ENCODE data around the gene BNIP3. TPM values are rescaled to one million over a fixed set of nuclear protein-coding genes. Genes with fewer than 3 reads are reported as not detected.
"Not testable (repeated sequence)": the region's sequence is repeated elsewhere in the genome, so short reads cannot be mapped to it uniquely, and the experiment has no call there.

The BNIP3 gene
- total RNA-seq, 2 experiments from 2014 or later, result 115 to 121 TPM

DNA sequence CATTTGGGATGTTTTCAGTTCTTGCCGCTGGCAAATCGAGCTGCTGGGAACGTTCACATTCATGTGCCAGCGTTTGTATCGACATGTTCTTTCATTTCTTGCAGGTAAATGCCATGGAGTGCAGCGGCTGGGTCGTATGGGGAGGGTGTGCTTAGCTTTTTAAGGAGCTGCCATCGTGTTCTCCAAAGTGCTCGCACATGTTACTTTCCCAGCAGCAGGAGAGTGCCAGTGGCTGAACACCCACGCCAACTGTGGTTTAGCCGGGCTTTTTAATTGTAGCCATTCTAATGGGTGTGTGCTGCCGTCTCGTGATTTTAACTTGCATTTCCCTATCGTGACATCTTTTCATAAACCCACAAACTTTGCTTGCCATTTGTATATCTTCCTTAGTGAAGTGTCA, 11.6 kb upstream of the BNIP3 start:
- Mint-ChIP-seq H3K4me3 (no peak overlapping the region), H3K4me1 (no peaks in the 10 kb centered on the region), H3K36me3 (no peaks in the 10 kb centered on the region), H3K27me3 (no peaks in the 10 kb centered on the region), H3K9me3 (no peaks in the 10 kb centered on the region), H3K27ac (no peak overlapping the region)
- DNase-seq, result no peak

DNA sequence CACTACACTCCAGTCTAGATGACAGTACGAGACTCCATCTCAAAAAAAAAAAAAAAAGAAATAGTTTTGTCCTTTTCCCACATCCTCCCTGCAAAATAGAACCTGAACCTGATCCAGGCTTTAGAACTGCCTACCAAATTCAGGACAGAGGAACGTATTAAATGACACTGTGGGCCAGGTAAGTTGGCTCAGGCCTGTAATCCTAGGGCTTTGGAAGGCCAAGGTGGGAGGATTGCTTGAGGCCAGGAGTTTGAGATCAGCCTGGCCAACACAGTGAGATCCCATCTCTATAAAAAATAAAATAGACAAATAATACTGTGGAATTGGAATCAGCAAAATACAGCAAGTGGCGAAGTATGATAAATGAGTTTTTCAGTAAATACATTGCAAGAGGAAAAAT, 10.0 kb upstream of the BNIP3 start:
- no peaks in the 10 kb centered on the region for H3K27me3 Mint-ChIP-seq
- no peak overlapping the region for H3K4me3 Mint-ChIP-seq

DNA sequence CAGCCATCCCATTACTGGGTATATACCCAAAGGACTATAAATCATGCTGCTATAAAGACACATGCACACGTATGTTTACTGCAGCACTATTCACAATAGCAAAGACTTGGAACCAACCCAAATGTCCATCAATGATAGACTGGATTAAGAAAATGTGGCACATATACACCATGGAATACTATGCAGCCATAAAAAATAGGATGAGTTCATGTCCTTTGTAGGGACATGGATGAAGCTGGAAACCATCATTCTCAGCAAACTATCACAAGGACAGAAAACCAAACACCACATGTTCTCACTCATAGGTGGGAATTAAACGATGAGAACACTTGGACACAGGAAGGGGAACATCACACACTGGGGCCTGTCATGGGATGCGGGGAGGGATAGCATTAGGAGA, 6.1 kb upstream of the BNIP3 start:
- H3K27me3 Mint-ChIP-seq, H3K36me3 Mint-ChIP-seq, DNase-seq, H3K27ac Mint-ChIP-seq, H3K9me3 Mint-ChIP-seq, H3K4me1 Mint-ChIP-seq, H3K4me3 Mint-ChIP-seq: not testable (repeated sequence)

More for the DNA sequence above, 10.0 kb upstream of the BNIP3 start:
- H3K36me3 Mint-ChIP-seq, result peaks cover 3% of the 10 kb centered on the region
- DNase-seq, result no peak
- no peaks in the 10 kb centered on the region for H3K4me1 Mint-ChIP-seq
- H3K9me3 Mint-ChIP-seq, result peaks cover 3% of the 10 kb centered on the region
- H3K27ac Mint-ChIP-seq, result no peak overlapping the region

DNA sequence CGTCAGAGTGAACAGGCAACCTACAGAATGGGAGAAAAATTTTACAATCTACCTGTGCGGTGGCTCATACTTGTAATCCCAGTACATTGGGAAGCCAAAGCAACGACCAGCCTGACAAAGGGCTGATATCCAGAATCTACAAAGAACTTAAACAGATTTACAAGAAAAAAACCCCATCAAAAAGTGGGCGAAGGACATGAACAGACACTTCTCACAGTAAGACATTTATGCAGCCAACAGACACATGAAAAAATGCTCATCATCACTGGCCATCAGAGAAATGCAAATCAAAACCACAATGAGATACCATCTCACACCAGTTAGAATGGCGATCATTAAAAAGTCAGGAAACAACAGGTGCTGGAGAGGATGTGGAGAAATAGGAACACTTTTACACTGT, 5.6 kb upstream of the BNIP3 start:
- not testable (repeated sequence) for H3K9me3 Mint-ChIP-seq, DNase-seq, H3K36me3 Mint-ChIP-seq

DNA sequence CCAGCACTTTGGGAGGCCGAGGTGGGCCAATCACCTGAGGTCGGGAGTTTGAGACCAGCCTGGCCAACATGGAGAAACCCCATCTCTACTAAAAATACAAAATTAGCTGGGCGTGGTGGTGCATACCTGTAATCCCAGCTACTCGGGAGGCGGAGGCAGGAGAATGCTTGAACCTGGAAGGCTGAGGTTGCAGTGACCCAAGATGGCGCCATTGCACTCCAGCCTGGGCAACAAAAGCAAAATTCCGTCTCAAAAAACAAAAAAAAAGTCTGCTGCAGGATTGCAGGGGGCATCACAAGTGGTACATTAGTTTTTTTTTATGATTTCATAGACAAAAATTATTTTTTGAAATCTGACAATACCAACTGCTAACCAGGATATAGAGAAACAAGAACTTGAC, 5.1 kb upstream of the BNIP3 start:
- not testable (repeated sequence) for H3K27me3 Mint-ChIP-seq, H3K4me1 Mint-ChIP-seq, H3K27ac Mint-ChIP-seq, H3K9me3 Mint-ChIP-seq, DNase-seq, H3K36me3 Mint-ChIP-seq, H3K4me3 Mint-ChIP-seq

More for the DNA sequence above, 5.6 kb upstream of the BNIP3 start:
- H3K4me1 Mint-ChIP-seq, H3K4me3 Mint-ChIP-seq, H3K27me3 Mint-ChIP-seq, H3K27ac Mint-ChIP-seq: not testable (repeated sequence)

DNA sequence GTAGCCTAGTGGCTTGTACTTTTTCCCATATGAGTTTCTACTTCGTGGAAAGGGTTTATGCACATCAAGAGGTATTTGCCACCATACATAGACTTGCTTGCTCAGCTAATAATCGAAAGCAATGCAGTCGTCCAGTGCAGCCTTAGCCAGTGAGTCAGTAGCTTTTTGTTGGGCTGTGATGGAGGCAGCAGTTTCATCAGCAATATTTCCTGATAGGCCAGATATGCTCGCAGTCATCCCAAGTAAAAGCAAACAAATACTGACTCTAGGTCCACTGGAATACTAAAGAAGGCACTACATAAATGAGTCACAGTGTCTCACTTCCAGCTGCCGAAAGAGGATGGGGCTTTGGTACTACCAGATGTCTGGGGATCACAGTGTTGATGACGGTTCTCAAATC, 2.1 kb upstream of the BNIP3 start:
- Mint-ChIP-seq H3K36me3 (peaks cover 24% of the 10 kb centered on the region), H3K27ac (no peak overlapping the region), H3K4me3 (no peak overlapping the region), H3K27me3 (no peaks in the 10 kb centered on the region), H3K4me1 (peaks cover 17% of the 10 kb centered on the region), H3K9me3 (peaks cover 3% of the 10 kb centered on the region)
- DNase-seq, result no peak

DNA sequence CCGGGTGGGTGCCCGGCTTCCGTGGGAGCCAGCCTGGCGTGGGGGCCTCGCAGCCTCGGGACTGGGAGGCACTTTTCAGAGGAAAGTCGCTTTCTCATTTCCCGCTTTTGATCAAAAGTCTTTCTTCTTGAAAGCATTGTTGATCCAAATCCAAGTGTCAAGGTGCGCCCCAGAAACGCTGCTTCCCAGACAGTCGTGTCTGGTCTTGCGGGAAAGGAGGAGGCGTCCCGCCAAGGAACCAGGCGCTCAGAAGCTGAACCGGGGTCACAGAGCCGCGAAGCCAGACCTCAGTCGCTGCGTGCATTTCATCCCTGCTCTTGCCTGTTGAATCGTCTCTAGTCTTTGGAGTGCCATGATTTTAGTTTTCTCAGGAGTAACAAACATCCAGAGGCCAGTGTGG, 1.1 kb upstream of the BNIP3 start:
- no peak overlapping the region for H3K27ac Mint-ChIP-seq
- no peaks in the 10 kb centered on the region for H3K27me3 Mint-ChIP-seq
- peak overlapping the region; percentile 69 for H3K4me3 Mint-ChIP-seq
- H3K9me3 Mint-ChIP-seq, result peaks cover 3% of the 10 kb centered on the region
- H3K4me1 Mint-ChIP-seq, result peaks cover 26% of the 10 kb centered on the region
- no peak for DNase-seq
- H3K36me3 Mint-ChIP-seq, result peaks cover 32% of the 10 kb centered on the region

DNA sequence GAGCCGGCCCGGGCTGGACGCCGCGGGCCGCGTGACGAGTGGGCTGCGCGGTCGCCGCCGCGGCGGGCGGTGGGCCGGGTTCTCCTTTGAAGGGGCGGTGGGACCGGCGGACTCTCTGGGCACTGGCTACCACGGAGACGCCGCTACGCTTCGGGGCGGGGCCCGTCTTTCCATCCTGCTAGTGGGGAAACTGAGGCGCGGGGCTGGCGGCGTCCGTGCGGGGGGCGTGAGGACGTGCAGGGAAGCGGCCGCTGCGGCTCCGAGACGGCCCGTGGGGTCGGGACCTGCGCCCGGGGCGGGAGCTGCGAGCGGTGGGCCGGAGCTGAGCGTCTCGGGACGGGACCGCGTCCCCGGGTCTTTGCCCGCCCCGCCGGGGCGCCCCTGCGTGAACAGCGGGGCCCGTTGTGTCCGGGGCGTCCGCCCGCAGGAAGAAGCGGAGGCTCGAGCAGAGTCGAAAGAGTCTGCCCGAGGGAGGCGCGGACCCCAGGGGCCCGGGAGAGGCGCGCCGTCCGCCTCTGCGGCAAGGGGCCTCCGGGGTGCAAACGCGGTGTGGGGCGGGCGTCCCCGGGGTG, 548 bp upstream of the BNIP3 start:
- Mint-ChIP-seq H3K9me3 (peaks cover 2% of the 10 kb centered on the region), H3K4me3 (peak overlapping the region; percentile 77), H3K36me3 (peaks cover 36% of the 10 kb centered on the region), H3K27me3 (no peaks in the 10 kb centered on the region), H3K27ac (no peak overlapping the region), H3K4me1 (peaks cover 31% of the 10 kb centered on the region)
- peak; percentile 26 for DNase-seq

DNA sequence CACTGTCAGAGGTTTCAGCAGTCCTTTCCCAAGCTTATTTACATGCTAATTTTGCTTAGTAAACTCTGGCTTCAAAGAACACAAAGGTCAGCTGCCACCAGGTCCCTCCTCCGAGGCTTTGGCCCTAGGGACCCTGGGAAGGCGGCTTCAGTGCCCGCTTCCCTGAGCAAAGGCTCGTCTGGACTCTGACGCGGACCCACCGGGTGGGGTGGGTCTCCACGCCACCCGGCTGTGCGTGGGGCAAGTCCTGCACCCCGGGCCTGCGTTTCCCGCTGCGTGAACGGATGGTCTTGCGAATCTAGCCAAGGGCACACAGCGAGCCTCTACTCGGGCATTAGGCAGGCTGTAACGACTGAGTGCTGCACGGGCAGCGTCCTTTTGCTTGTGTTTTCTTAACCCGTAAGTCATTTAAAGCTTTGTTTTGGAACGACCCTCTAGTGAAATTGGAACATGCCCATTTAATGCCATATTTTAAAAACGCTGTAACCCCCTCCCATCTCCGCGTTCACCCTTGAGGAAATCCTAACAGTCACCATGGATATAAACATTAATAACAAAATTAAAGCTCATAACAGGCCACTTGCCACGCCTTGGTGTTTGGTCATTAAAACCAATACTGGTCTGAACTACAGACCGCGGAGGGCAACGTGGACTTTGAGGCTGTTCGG, 828 bp downstream of the BNIP3 start:
- Mint-ChIP-seq H3K36me3 (peaks cover 46% of the 10 kb centered on the region), H3K9me3 (no peaks in the 10 kb centered on the region), H3K4me3 (peak overlapping the region; percentile 88), H3K27me3 (no peaks in the 10 kb centered on the region), H3K4me1 (peaks cover 43% of the 10 kb centered on the region), H3K27ac (peak overlapping the region; percentile 65)
- peak; percentile 3 for DNase-seq

DNA sequence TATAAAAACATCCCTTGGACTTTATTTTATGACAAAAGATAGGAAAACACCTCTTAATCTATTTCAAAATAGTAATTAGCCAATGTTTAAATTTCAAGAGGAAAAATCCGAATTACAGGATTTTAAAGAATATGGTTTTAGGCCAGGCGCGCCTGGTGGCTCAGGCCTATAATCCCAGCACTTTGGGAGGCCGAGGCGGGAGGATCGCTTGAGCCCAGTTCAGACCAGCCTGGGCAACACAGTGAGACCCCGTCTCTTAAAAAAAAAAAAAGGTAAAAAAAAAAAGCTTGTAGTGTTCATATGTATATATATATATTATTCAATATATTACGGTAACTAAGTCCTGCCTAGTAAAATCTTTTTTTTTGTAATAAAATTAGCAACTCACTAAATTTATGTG, 1.4 kb downstream of the BNIP3 start:
- no peak for DNase-seq
- Mint-ChIP-seq H3K4me1 (peaks cover 48% of the 10 kb centered on the region), H3K27ac (peak overlapping the region; percentile 70), H3K36me3 (peaks cover 47% of the 10 kb centered on the region), H3K9me3 (no peaks in the 10 kb centered on the region), H3K27me3 (no peaks in the 10 kb centered on the region), H3K4me3 (peak overlapping the region; percentile 88)

DNA sequence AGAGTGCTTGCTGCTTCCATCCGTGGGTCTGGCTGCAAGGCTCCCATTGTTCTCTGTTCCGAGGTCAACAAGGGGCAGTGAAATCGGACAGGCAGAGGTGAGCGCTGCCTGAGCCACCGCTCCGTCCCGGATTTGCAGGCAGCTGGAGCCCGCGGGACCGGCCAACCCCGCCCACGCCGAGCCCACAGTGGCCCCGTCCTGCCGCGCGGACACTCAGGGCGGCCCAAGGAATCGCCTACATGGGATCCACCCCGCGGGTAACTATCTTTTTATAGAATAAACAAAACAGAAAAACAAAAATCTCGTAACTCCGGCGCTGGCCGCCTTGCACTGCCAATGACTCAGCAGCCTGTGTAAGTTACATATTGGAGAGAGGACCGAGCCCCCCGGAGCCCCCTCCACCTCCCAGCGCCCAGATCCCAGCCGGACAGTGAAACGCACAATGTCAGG, 1.9 kb downstream of the BNIP3 start:
- Mint-ChIP-seq H3K27me3 (no peaks in the 10 kb centered on the region), H3K27ac (peak overlapping the region; percentile 70), H3K4me3 (peak overlapping the region; percentile 75), H3K36me3 (peaks cover 47% of the 10 kb centered on the region), H3K9me3 (no peaks in the 10 kb centered on the region), H3K4me1 (peaks cover 53% of the 10 kb centered on the region)
- DNase-seq, result no peak

DNA sequence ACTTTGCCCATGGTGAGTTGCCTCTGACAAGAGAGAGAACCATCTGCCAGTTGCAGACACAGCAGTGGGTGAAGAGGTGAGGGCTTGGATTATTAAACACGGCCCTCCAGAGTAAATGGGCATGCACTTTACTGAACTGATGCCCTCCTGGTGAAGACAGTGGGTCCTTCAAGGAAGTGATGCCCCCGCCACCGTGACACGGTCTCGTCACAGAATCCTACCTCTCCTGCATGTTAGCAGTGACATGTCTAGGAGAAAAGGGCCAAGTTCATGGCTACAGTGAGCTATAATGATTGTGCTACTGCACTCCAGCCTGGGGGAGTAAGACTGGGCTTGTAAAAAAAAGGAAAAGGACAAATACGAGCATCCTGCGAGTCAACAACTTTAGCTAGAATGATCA, 2.4 kb downstream of the BNIP3 start:
- peaks cover 47% of the 10 kb centered on the region for H3K36me3 Mint-ChIP-seq
- H3K4me3 Mint-ChIP-seq, result peak overlapping the region; percentile 75
- peaks cover 57% of the 10 kb centered on the region for H3K4me1 Mint-ChIP-seq
- no peaks in the 10 kb centered on the region for H3K27me3 Mint-ChIP-seq
- peak overlapping the region; percentile 32 for H3K27ac Mint-ChIP-seq
- no peak for DNase-seq
- no peaks in the 10 kb centered on the region for H3K9me3 Mint-ChIP-seq

DNA sequence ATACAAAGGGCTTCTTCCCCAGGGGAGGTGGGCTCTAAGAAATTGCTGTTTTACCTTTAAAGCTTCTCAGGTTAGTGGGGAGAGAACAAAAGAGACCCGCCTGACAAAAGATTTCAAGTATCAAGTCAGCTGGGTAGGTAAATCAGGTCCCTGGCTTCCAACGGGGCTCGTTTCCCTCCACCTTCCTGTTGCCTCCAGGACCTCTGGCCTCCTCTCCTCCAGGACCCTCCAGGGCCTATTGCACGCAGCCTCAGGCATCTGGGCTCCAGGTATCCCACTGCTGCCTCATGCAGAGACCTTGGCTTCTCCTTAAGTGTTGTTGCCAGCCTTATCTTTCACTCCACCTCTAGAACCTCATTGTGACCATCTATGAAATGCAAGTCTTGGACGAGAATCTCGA, 2.9 kb downstream of the BNIP3 start:
- Mint-ChIP-seq H3K27me3 (no peaks in the 10 kb centered on the region), H3K9me3 (no peaks in the 10 kb centered on the region), H3K36me3 (peaks cover 49% of the 10 kb centered on the region), H3K4me3 (peak overlapping the region; percentile 75), H3K27ac (peak overlapping the region; percentile 25), H3K4me1 (peaks cover 61% of the 10 kb centered on the region)
- DNase-seq, result no peak

DNA sequence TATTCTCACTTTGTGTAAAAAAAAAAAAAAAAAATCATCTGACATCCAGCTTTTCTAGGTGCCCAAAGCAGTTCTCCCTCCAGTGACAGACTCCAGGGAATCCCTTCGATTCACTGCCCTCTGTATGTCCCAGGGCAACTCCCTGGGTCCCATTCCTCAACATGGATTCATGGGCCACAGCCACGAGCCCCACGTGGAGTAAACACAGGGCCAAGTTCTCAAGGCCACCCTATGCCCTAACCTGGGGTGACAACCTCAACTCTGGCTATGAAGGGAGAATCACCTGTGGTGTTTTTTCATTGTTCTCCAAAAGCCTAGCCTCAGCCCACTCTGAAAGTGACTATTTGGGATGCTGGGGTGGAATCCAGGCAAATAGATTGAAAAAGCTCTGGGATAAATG, 3.4 kb downstream of the BNIP3 start:
- no peak for DNase-seq
- Mint-ChIP-seq H3K27ac (no peak overlapping the region), H3K4me3 (peak overlapping the region; percentile 51), H3K4me1 (peaks cover 65% of the 10 kb centered on the region), H3K9me3 (no peaks in the 10 kb centered on the region), H3K36me3 (peaks cover 51% of the 10 kb centered on the region), H3K27me3 (no peaks in the 10 kb centered on the region)

DNA sequence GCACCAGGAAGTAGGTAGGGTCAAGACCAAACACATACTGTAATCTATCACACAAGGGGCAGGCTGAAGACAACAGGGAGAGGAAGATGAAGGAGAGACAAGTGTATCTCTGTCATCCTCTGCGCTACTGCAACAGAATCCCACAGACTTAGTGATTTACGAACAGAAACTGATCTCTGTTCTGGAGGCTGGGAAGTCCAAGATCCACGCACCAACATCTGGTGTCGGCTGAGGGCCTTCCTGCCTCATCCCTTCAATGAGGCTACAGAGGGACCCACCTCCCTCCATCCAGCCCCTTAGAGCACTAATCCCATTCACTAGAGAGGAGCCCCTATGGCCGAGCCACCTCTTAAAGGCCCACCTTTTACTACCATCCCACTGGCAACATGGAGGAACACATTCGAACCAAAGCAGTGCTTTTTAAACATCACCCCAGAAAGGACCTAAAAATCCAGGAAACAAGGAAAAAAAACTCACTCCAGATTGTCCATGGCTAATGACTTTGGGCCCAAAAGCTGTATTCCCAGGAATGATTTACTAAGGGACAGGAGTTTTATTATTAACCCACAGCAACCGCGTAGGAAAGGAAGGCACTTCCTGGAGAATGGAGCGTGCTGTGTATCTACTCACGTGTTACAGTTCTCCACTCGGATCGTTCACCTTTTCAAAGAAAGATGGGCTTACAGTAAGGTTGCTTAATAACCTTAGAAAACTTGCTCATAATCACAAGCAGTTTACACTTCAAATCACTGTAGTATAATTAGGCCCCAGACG, 4.2 kb downstream of the BNIP3 start:
- DNase-seq, result no peak
- peaks cover 69% of the 10 kb centered on the region for H3K4me1 Mint-ChIP-seq
- H3K36me3 Mint-ChIP-seq, result peaks cover 46% of the 10 kb centered on the region

More for the DNA sequence above, 4.2 kb downstream of the BNIP3 start:
- H3K4me3 Mint-ChIP-seq, result peak overlapping the region; percentile 15
- peak overlapping the region; percentile 60 for H3K27ac Mint-ChIP-seq
- no peaks in the 10 kb centered on the region for H3K9me3 Mint-ChIP-seq
- no peaks in the 10 kb centered on the region for H3K27me3 Mint-ChIP-seq

Data from activated naive CD8-positive, alpha-beta T cell treated with anti-CD3 and anti-CD28 coated beads for 36 hours (primary cell).